Measurements from ENCODE around the gene GNAQ. TPM values are rescaled to one million over a fixed set of nuclear protein-coding genes. Genes with fewer than 3 reads are reported as not detected.

The GNAQ gene
- total RNA-seq (0.36 and 1.4 TPM in 2 replicates), polyA plus RNA-seq (0.60 and 1.1 TPM in 2 replicates), polyA minus RNA-seq (1.2 and 2.4 TPM in 2 replicates)
- 3.5 TPM for total RNA-seq (2013)

- Histone ChIP-seq H3K27ac (ENCODE audit: low read length in 2 of 2) (no peak within 1 kb of the TSS), H3K79me2 (ENCODE audit: control insufficient read depth, insufficient read depth, low read length) (no peaks in the 10 kb centered on the region), H3K4me3 (ENCODE audit: control extremely low read depth in 1 of 5, extremely low read depth in 1 of 5, insufficient read depth in 1 of 5, low read depth in 2 of 5, low read length in 4 of 5) (peak within 1 kb of the TSS; percentile 15 to 56 (median 51)), H3K9ac (ENCODE audit: low read length) (peak within 1 kb of the TSS; percentile 49), H3K9me3 (ENCODE audit: control extremely low read depth in 1 of 3, control insufficient read depth in 2 of 3, insufficient read depth in 1 of 3, low read length in 2 of 3) (peaks cover 0 to 5% (median 0%) of the 10 kb centered on the region in 3 donors), H3K4me2 (replicated peaks; ENCODE audit: low read depth, low read length, poor library complexity, severe bottlenecking) (peak within 1 kb of the TSS; percentile 80), H3K27me3 (replicated peaks in 1 of 4; ENCODE audit: control extremely low read depth in 1 of 4, control insufficient read depth in 3 of 4, insufficient read depth in 4 of 4, low read length in 3 of 4) (peaks cover 0 to 57% (median 50%) of the 10 kb centered on the region in 4 experiments), H3K4me1 (ENCODE audit: control insufficient read depth in 2 of 2, insufficient read depth in 2 of 2, low read length in 2 of 2) (peaks cover 25 to 26% of the 10 kb centered on the region in 2 donors), H3K36me3 (replicated peaks in 1 of 2; ENCODE audit: control extremely low read depth in 1 of 2, control insufficient read depth in 1 of 2, extremely low read depth in 1 of 2, insufficient read depth in 2 of 2, low read length in 1 of 2) (no peaks in the 10 kb centered on the region), H4K20me1 (ENCODE audit: control insufficient read depth, insufficient read depth, low read length, poor library complexity, severe bottlenecking) (no peaks in the 10 kb centered on the region), H2AFZ (ENCODE audit: insufficient read depth, low read depth, low read length, poor library complexity, severe bottlenecking) (peak within 1 kb of the TSS; percentile 52)
- CTCF ChIA-PET: no interaction called here
- intact Hi-C loops (cut with micrococcal nuclease): loop anchor here (5.0 to 10.0 kb wide), 2 partner anchors 183 to 854 kb away; partner anchors contain the start of gene VPS13A
- peaks cover 67% of the 10 kb centered on the region for H3K27me3 Mint-ChIP-seq
- H3K4me1 Mint-ChIP-seq: peaks cover 23% of the 10 kb centered on the region
- TF ChIP-seq CTCF (IDR thresholded peaks at IDR 0.05): no peak
- TF ChIP-seq EZH2 (IDR thresholded peaks at IDR 0.05; ENCODE audit: borderline replicate concordance, insufficient read depth, low read depth, low read length, poor library complexity, severe bottlenecking): no peak
- H3K4me3 Mint-ChIP-seq: peak within 1 kb of the TSS; percentile 88
- 2% methylated on average over 62 of the region's 79 CpGs for WGBS (ENCODE audit: insufficient coverage)
- no peak within 1 kb of the TSS for H3K27ac Mint-ChIP-seq
- DNase-seq (peak; percentile 50), ATAC-seq (ENCODE audit: low read depth) (peak; percentile 16)
- POLR2A ChIA-PET: no interaction called here
- no peaks in the 10 kb centered on the region for H3K9me3 Mint-ChIP-seq (ENCODE audit: insufficient read depth)
Observed at GRCh38 chr9:78031444-78031892, at the start of gene GNAQ. Gene GNAQ (minus strand): TSS chr9:78031811. CDS start chr9:78031235, 576 bp downstream.

GRCh38 chr9:78074385-78075291 lies 43.0 kb upstream of the GNAQ start:
- Histone ChIP-seq H3K27ac (ENCODE audit: low read length in 2 of 2) (no peak overlapping the region), H2AFZ (ENCODE audit: insufficient read depth, low read depth, low read length, poor library complexity, severe bottlenecking) (no peak overlapping the region), H3K9ac (ENCODE audit: low read length) (no peak overlapping the region), H3K4me2 (replicated peaks; ENCODE audit: low read depth, low read length, poor library complexity, severe bottlenecking) (no peak overlapping the region), H3K27me3 (replicated peaks in 1 of 4; ENCODE audit: control extremely low read depth in 1 of 4, control insufficient read depth in 3 of 4, insufficient read depth in 4 of 4, low read length in 3 of 4) (peaks cover 0 to 5% (median under 1%) of the 10 kb centered on the region in 4 experiments), H3K4me1 (ENCODE audit: control insufficient read depth in 2 of 2, insufficient read depth in 2 of 2, low read length in 2 of 2) (no peaks in the 10 kb centered on the region), H3K79me2 (ENCODE audit: control insufficient read depth, insufficient read depth, low read length) (no peaks in the 10 kb centered on the region), H4K20me1 (ENCODE audit: control insufficient read depth, insufficient read depth, low read length, poor library complexity, severe bottlenecking) (no peaks in the 10 kb centered on the region), H3K4me3 (ENCODE audit: control extremely low read depth in 1 of 5, extremely low read depth in 1 of 5, insufficient read depth in 1 of 5, low read depth in 2 of 5, low read length in 4 of 5) (no peak overlapping the region), H3K9me3 (ENCODE audit: control extremely low read depth in 1 of 3, control insufficient read depth in 2 of 3, insufficient read depth in 1 of 3, low read length in 2 of 3) (no peaks in the 10 kb centered on the region), H3K36me3 (replicated peaks in 1 of 2; ENCODE audit: control extremely low read depth in 1 of 2, control insufficient read depth in 1 of 2, extremely low read depth in 1 of 2, insufficient read depth in 2 of 2, low read length in 1 of 2) (no peaks in the 10 kb centered on the region)
- Mint-ChIP-seq H3K4me3 (no peak overlapping the region), H3K27me3 (peaks cover 42% of the 10 kb centered on the region), H3K27ac (no peak overlapping the region), H3K9me3 (ENCODE audit: insufficient read depth) (no peaks in the 10 kb centered on the region), H3K4me1 (no peaks in the 10 kb centered on the region)
- no peak for TF ChIP-seq EZH2 (IDR thresholded peaks at IDR 0.05; ENCODE audit: borderline replicate concordance, insufficient read depth, low read depth, low read length, poor library complexity, severe bottlenecking)
- DNase-seq (no peak), ATAC-seq (ENCODE audit: low read depth) (no peak)
- intact Hi-C loops (cut with micrococcal nuclease): no loop called here
- POLR2A ChIA-PET: no interaction called here
- CTCF ChIA-PET: no interaction called here
- WGBS (ENCODE audit: insufficient coverage): 92% methylated on average over 2 of the region's 4 CpGs

Data from B cell (primary cell).